Erythroblast (primary cell): ENCODE results near the gene TRIM60.

Source experiments
- GATA1 ChIP-seq: IDR thresholded peaks from 2 replicates; pipeline ENCODE4 v1.6.1; 2011; ENCODE audit warnings: low read depth, mild to moderate bottlenecking, control low read depth, low read length, moderate library complexity
- POLR2A ChIP-seq: IDR thresholded peaks from 2 replicates; pipeline ENCODE4 v1.6.1; 2011; ENCODE audit warnings: mild to moderate bottlenecking, low read length

DNA sequence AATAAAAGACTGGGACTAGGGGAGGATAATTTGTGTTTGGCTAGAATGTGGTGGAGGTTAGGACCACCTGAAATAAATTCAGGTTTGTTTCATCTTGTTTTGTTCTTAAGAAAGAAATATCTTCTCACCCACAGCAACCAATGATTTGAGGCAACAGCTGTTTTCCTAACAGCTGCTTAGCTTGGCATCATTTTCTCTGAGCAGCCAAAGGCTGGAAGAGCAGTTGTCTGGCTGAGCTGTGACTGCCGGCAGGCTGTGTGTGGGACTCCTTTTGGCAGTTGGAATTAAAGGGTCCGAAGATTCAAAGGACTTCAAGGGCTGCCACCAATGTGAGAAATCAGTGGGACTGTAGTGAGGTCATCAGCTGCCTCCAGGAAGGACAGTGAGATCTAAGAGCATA lies 26.9 kb downstream of the TRIM60 start:
- TF ChIP-seq POLR2A (no peak), GATA1 (no peak)
